ENCODE measurements around the gene SFMBT2. TPM values are rescaled to one million over a fixed set of nuclear protein-coding genes. Genes with fewer than 3 reads are reported as not detected.

The SFMBT2 gene
- total and polyA plus RNA-seq, 2 experiments from 2014 or later, result 4.3 to 5.9 TPM

GRCh38 chr10:7445474-7446185 is 34.8 kb upstream of the SFMBT2 start:
- H3K27ac ChIP-seq, result no peak overlapping the region
- H3K4me1 ChIP-seq (ENCODE audit: low read depth), result no peaks in the 10 kb centered on the region
- H3K27me3 ChIP-seq, result no peaks in the 10 kb centered on the region
- no peaks in the 10 kb centered on the region for H3K9me3 ChIP-seq (ENCODE audit: low read depth)
- TF ChIP-seq CTCF (IDR thresholded peaks at IDR 0.05; ENCODE audit: low read depth, low read length), result no peak
- no peak for DNase-seq (ENCODE audit: low read depth in 1 of 2, low spot score in 1 of 2)
- no peak overlapping the region for H3K4me3 ChIP-seq
- H3K36me3 ChIP-seq, result no peaks in the 10 kb centered on the region

GRCh38 chr10:7444551-7445121 is 33.8 kb upstream of the SFMBT2 start:
- H3K9me3 ChIP-seq (ENCODE audit: low read depth), result no peaks in the 10 kb centered on the region
- H3K4me3 ChIP-seq, result no peak overlapping the region
- no peak for DNase-seq (ENCODE audit: low read depth in 1 of 2, low spot score in 1 of 2)
- H3K27me3 ChIP-seq, result no peaks in the 10 kb centered on the region
- no peaks in the 10 kb centered on the region for H3K36me3 ChIP-seq
- no peak overlapping the region for H3K27ac ChIP-seq
- TF ChIP-seq CTCF (IDR thresholded peaks at IDR 0.05; ENCODE audit: low read depth, low read length), result no peak
- no peaks in the 10 kb centered on the region for H3K4me1 ChIP-seq (ENCODE audit: low read depth)

DNA sequence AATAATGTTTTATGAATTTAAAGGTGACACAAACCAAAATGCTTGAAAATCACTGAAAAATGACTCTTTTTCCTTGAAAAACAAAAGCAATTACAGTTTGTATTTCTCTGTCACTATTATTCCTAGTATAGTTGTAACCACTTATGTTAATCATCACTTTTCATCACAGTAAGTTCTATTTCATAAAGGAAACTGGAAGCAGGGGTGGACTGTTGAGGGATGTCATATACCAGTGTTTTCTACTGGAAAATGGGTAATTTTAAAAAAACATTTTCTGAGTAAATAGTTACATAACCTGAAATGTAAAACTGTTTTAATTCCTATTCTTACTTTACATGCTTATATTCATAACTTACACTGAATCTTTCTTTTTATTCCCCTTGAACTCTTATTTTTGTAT is 32.2 kb upstream of the SFMBT2 start:
- DNase-seq (ENCODE audit: low read depth in 1 of 2, low spot score in 1 of 2), result no peak
- no peaks in the 10 kb centered on the region for H3K9me3 ChIP-seq (ENCODE audit: low read depth)
- no peak for TF ChIP-seq CTCF (IDR thresholded peaks at IDR 0.05; ENCODE audit: low read depth, low read length)
- H3K4me3 ChIP-seq, result no peak overlapping the region
- H3K4me1 ChIP-seq (ENCODE audit: low read depth), result no peaks in the 10 kb centered on the region
- no peaks in the 10 kb centered on the region for H3K27me3 ChIP-seq
- H3K36me3 ChIP-seq, result no peaks in the 10 kb centered on the region
- no peak overlapping the region for H3K27ac ChIP-seq

GRCh38 chr10:7441403-7442147 is 30.7 kb upstream of the SFMBT2 start:
- no peaks in the 10 kb centered on the region for H3K36me3 ChIP-seq
- no peak for TF ChIP-seq CTCF (IDR thresholded peaks at IDR 0.05; ENCODE audit: low read depth, low read length)
- no peak overlapping the region for H3K27ac ChIP-seq
- H3K4me3 ChIP-seq, result no peak overlapping the region
- H3K9me3 ChIP-seq (ENCODE audit: low read depth), result no peaks in the 10 kb centered on the region
- no peak for DNase-seq (ENCODE audit: low read depth in 1 of 2, low spot score in 1 of 2)
- no peaks in the 10 kb centered on the region for H3K4me1 ChIP-seq (ENCODE audit: low read depth)
- no peaks in the 10 kb centered on the region for H3K27me3 ChIP-seq

GRCh38 chr10:7439696-7440095 is 28.9 kb upstream of the SFMBT2 start:
- H3K27me3 ChIP-seq, result no peaks in the 10 kb centered on the region
- DNase-seq (ENCODE audit: low read depth in 1 of 2, low spot score in 1 of 2), result no peak
- no peaks in the 10 kb centered on the region for H3K9me3 ChIP-seq (ENCODE audit: low read depth)
- H3K27ac ChIP-seq, result no peak overlapping the region
- H3K36me3 ChIP-seq, result no peaks in the 10 kb centered on the region
- H3K4me3 ChIP-seq, result no peak overlapping the region
- H3K4me1 ChIP-seq (ENCODE audit: low read depth), result no peaks in the 10 kb centered on the region
- no peak for TF ChIP-seq CTCF (IDR thresholded peaks at IDR 0.05; ENCODE audit: low read depth, low read length)
